Effector memory CD4-positive, alpha-beta T cell (primary cell): ENCODE measurements around the gene SPRED2.

Experiments used
- DNase-seq, 3 donors: peaks; one replicate each; pipeline ENCODE4 v3.0.0-alpha.2; 2020
- H3K27ac ChIP-seq: 2 replicates; pipeline ENCODE4 v1.7.0; 2013; ENCODE audit warnings: mild to moderate bottlenecking, low read length, moderate library complexity; ENCODE audit not compliant: insufficient read depth, poor library complexity, severe bottlenecking
- H3K27me3 ChIP-seq: replicated peaks from 2 replicates; pipeline ENCODE4 v1.7.0; 2013; ENCODE audit warnings: mild to moderate bottlenecking, low read length; ENCODE audit not compliant: insufficient read depth, control insufficient read depth, poor library complexity, severe bottlenecking
- H3K36me3 ChIP-seq: 2 replicates; pipeline ENCODE4 v1.7.0; 2013; ENCODE audit warnings: mild to moderate bottlenecking, low read length, moderate library complexity; ENCODE audit not compliant: control insufficient read depth, insufficient read depth
- H3K4me1 ChIP-seq: 2 replicates; pipeline ENCODE4 v1.7.0; 2013; ENCODE audit warnings: low read length, mild to moderate bottlenecking; ENCODE audit not compliant: control insufficient read depth, insufficient read depth, poor library complexity, severe bottlenecking
- H3K4me3 ChIP-seq: 2 replicates; pipeline ENCODE4 v1.7.0; 2013; ENCODE audit warnings: low read length, low read depth, mild to moderate bottlenecking; ENCODE audit not compliant: insufficient read depth, poor library complexity, severe bottlenecking
- H3K9me3 ChIP-seq: 2 replicates; pipeline ENCODE4 v1.7.0; 2013; ENCODE audit warnings: mild to moderate bottlenecking, low read length, moderate library complexity; ENCODE audit not compliant: control insufficient read depth

SPRED2 gene

GRCh38 chr2:65402780-65403528 lies 29.4 kb downstream of the SPRED2 start:
- no peak for DNase-seq
- H3K27me3 ChIP-seq = no peaks in the 10 kb centered on the region

GRCh38 chr2:65402323-65402722 lies 30.1 kb downstream of the SPRED2 start:
- H3K36me3 ChIP-seq = no peaks in the 10 kb centered on the region
- H3K4me1 ChIP-seq = no peaks in the 10 kb centered on the region
- no peaks in the 10 kb centered on the region for H3K9me3 ChIP-seq
- H3K4me3 ChIP-seq = no peak overlapping the region
- DNase-seq = no peak
- no peaks in the 10 kb centered on the region for H3K27me3 ChIP-seq
- no peak overlapping the region for H3K27ac ChIP-seq

More at GRCh38 chr2:65402780-65403528, 29.4 kb downstream of the SPRED2 start:
- H3K27ac ChIP-seq = no peak overlapping the region
- no peaks in the 10 kb centered on the region for H3K36me3 ChIP-seq
- no peaks in the 10 kb centered on the region for H3K4me1 ChIP-seq
- H3K9me3 ChIP-seq = no peaks in the 10 kb centered on the region
- H3K4me3 ChIP-seq = no peak overlapping the region

- H3K27ac ChIP-seq = no peak overlapping the region
- no peaks in the 10 kb centered on the region for H3K36me3 ChIP-seq
- H3K9me3 ChIP-seq = no peaks in the 10 kb centered on the region
- DNase-seq = no peak
- H3K4me3 ChIP-seq = no peak overlapping the region
- H3K4me1 ChIP-seq = no peaks in the 10 kb centered on the region
- H3K27me3 ChIP-seq = no peaks in the 10 kb centered on the region
Observed at GRCh38 chr2:65397122-65397521, 35.3 kb downstream of the SPRED2 start.

- Histone ChIP-seq H3K4me3 (no peak overlapping the region), H3K4me1 (no peaks in the 10 kb centered on the region), H3K9me3 (no peaks in the 10 kb centered on the region), H3K36me3 (no peaks in the 10 kb centered on the region), H3K27me3 (no peaks in the 10 kb centered on the region), H3K27ac (no peak overlapping the region)
- no peak for DNase-seq
Observed at GRCh38 chr2:65396348-65397026, 35.9 kb downstream of the SPRED2 start.

- DNase-seq = no peak
- Histone ChIP-seq H3K36me3 (no peaks in the 10 kb centered on the region), H3K9me3 (no peaks in the 10 kb centered on the region), H3K4me1 (no peaks in the 10 kb centered on the region), H3K27me3 (no peaks in the 10 kb centered on the region), H3K4me3 (no peak overlapping the region), H3K27ac (no peak overlapping the region)
Observed at GRCh38 chr2:65395621-65396347, 36.6 kb downstream of the SPRED2 start.

- Histone ChIP-seq H3K27ac (no peak overlapping the region), H3K36me3 (no peaks in the 10 kb centered on the region), H3K4me3 (no peak overlapping the region), H3K27me3 (no peaks in the 10 kb centered on the region), H3K4me1 (no peaks in the 10 kb centered on the region), H3K9me3 (no peaks in the 10 kb centered on the region)
- DNase-seq = no peak
Observed at GRCh38 chr2:65393743-65394422, 38.5 kb downstream of the SPRED2 start.

- no peaks in the 10 kb centered on the region for H3K9me3 ChIP-seq
- no peak for DNase-seq
- no peaks in the 10 kb centered on the region for H3K27me3 ChIP-seq
- H3K27ac ChIP-seq = no peak overlapping the region
- no peaks in the 10 kb centered on the region for H3K36me3 ChIP-seq
- H3K4me3 ChIP-seq = no peak overlapping the region
- no peaks in the 10 kb centered on the region for H3K4me1 ChIP-seq
Observed at GRCh38 chr2:65393046-65393445, 39.4 kb downstream of the SPRED2 start.

GRCh38 chr2:65392609-65393008 lies 39.8 kb downstream of the SPRED2 start:
- Histone ChIP-seq H3K27me3 (no peaks in the 10 kb centered on the region), H3K4me3 (no peak overlapping the region), H3K9me3 (no peaks in the 10 kb centered on the region), H3K27ac (no peak overlapping the region), H3K4me1 (no peaks in the 10 kb centered on the region), H3K36me3 (no peaks in the 10 kb centered on the region)
- no peak for DNase-seq

- H3K27me3 ChIP-seq = no peaks in the 10 kb centered on the region
- H3K27ac ChIP-seq = no peak overlapping the region
- H3K9me3 ChIP-seq = no peaks in the 10 kb centered on the region
- H3K4me3 ChIP-seq = no peak overlapping the region
- DNase-seq = no peak
- no peaks in the 10 kb centered on the region for H3K36me3 ChIP-seq
- H3K4me1 ChIP-seq = no peaks in the 10 kb centered on the region
Observed at GRCh38 chr2:65390134-65390533, 42.3 kb downstream of the SPRED2 start.
